ENCODE results near the gene FNIP1. TPM values are rescaled to one million over a fixed set of nuclear protein-coding genes. Genes with fewer than 3 reads are reported as not detected.

Gene FNIP1
- total and polyA plus RNA-seq, 2 of the 13 experiments (the other 11 are each of a cell fraction or from before 2014, with no cell fraction given) = 10.9 to 29.3 TPM

GRCh38 chr5:131769336-131769735 is 27.5 kb downstream of the FNIP1 start (continued):
- no peak for TF ChIP-seq ZNF691 (CRISPR knock-in tag; IDR thresholded peaks at IDR 0.05; ENCODE audit: borderline replicate concordance, low read depth)
- TF ChIP-seq TEAD2 (CRISPR knock-in tag; IDR thresholded peaks at IDR 0.05) = no peak

DNA sequence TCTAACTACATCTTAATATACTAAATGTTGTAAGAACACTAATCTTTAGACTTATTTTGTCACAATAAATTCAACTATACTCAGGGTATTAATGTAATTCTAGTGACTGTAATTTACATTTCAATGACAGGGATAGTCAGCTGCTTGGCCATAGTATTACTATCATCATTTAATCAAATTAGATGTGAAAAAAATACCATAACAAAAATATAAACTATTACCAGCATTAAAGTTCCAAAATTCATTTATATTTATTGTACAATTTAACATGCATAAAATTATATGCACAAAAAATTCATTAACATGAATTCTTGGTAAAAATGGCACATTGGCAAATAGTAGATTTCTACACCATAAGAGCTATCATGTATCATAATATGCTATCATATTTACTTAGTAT is 28.9 kb downstream of the FNIP1 start:
- Histone ChIP-seq H3K36me3 (replicated peaks in 1 of 2; ENCODE audit: control insufficient read depth in 1 of 2, insufficient read depth in 2 of 2, low read length in 2 of 2) (peaks cover 3 to 20% of the 10 kb centered on the region in 2 experiments; a peak in 3 of 5 replicates), H2AFZ (ENCODE audit: low read length) (no peak overlapping the region), H3K79me2 (ENCODE audit: insufficient read depth, low read length) (peaks cover 97% of the 10 kb centered on the region), H3K9me3 (ENCODE audit: low read length) (no peaks in the 10 kb centered on the region), H3K4me2 (ENCODE audit: low read depth, low read length) (no peak overlapping the region), H3K4me3 (replicated peaks in 1 of 3; ENCODE audit: insufficient read depth in 1 of 3, low read depth in 2 of 3, low read length in 3 of 3) (no peak overlapping the region), H3K9ac (ENCODE audit: insufficient read depth, low read depth, low read length) (no peak overlapping the region), H3K27ac (ENCODE audit: extremely low read length, insufficient read depth, low read length) (no peak overlapping the region), H3K27me3 (ENCODE audit: control insufficient read depth in 1 of 2, insufficient read depth in 2 of 2, low read length in 2 of 2) (no peaks in the 10 kb centered on the region), H3K4me1 (ENCODE audit: insufficient read depth, low read length) (peaks cover 22% of the 10 kb centered on the region), H4K20me1 (ENCODE audit: insufficient read depth, low read length) (peaks cover 33% of the 10 kb centered on the region)
- intact Hi-C loops (cut with micrococcal nuclease; ENCODE audit: unreplicated experiment) = no loop called here
- BruUV-seq (replicated peaks) = no TSS peak
- FAIRE-seq = no peak
- CTCF ChIA-PET (ENCODE audit: low intra/inter-chr PET ratio, low total read pairs) = no interaction called here
- ATAC-seq = no peak
- in situ Hi-C loops (cut with HindIII; ENCODE audit: extremely low pct_ligation_motif_present, low pct_unique_long_range_greater_than_20kb) = no loop called here
- POLR2A ChIA-PET = no interaction called here
- DNase-seq (ENCODE audit: low spot score) = no peak
- no peak for TF ChIP-seq ZNF496 (CRISPR knock-in tag; IDR thresholded peaks at IDR 0.05; ENCODE audit: insufficient replicate concordance)
- TF ChIP-seq NR2F1 (CRISPR knock-in tag; IDR thresholded peaks at IDR 0.05) = no peak
- no peak for TF ChIP-seq JDP2 (CRISPR knock-in tag; IDR thresholded peaks at IDR 0.05; ENCODE audit: borderline replicate concordance)
- TF ChIP-seq ZUFSP (CRISPR knock-in tag; IDR thresholded peaks at IDR 0.05; ENCODE audit: borderline replicate concordance) = no peak
- TF ChIP-seq ZNF460 (CRISPR knock-in tag; IDR thresholded peaks at IDR 0.05; ENCODE audit: borderline replicate concordance) = no peak
- TF ChIP-seq PRPF4 (IDR thresholded peaks at IDR 0.05; ENCODE audit: low read depth, low read length, poor library complexity, severe bottlenecking) = no peak
- TF ChIP-seq ZNF766 (CRISPR knock-in tag; IDR thresholded peaks at IDR 0.05; ENCODE audit: borderline replicate concordance) = no peak
- TF ChIP-seq GATA4 (IDR thresholded peaks at IDR 0.05; ENCODE audit: borderline replicate concordance, low read depth) = no peak
- no peak for TF ChIP-seq GTF2F1 (IDR thresholded peaks at IDR 0.05; ENCODE audit: low read length)
- TF ChIP-seq RBM39 (IDR thresholded peaks at IDR 0.05; ENCODE audit: low read depth, low read length, poor library complexity, severe bottlenecking) = no peak
- TF ChIP-seq ZNF879 (CRISPR knock-in tag; IDR thresholded peaks at IDR 0.05) = no peak
- no peak for TF ChIP-seq DZIP1 (CRISPR knock-in tag; IDR thresholded peaks at IDR 0.05)
- TF ChIP-seq, protein P1, sequence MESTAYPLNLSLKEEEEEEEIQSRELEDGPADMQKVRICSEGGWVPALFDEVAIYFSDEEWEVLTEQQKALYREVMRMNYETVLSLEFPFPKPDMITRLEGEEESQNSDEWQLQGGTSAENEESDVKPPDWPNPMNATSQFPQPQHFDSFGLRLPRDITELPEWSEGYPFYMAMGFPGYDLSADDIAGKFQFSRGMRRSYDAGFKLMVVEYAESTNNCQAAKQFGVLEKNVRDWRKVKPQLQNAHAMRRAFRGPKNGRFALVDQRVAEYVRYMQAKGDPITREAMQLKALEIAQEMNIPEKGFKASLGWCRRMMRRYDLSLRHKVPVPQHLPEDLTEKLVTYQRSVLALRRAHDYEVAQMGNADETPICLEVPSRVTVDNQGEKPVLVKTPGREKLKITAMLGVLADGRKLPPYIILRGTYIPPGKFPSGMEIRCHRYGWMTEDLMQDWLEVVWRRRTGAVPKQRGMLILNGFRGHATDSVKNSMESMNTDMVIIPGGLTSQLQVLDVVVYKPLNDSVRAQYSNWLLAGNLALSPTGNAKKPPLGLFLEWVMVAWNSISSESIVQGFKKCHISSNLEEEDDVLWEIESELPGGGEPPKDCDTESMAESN (CRISPR knock-in tag; conservative IDR thresholded peaks at IDR 0.05) = no peak

All from HepG2 (cell line).